Heart left ventricle (tissue), 16 donors: Measurements from ENCODE around the gene VTCN1. TPM values are rescaled to one million over a fixed set of nuclear protein-coding genes. Genes with fewer than 3 reads are reported as not detected.

ENCODE experiments used
- ATAC-seq, 4 donors: fragments of 200-7000 bp; cut with Tn5 transposase; one replicate each; pipeline ENCODE4 v1.9.1; 2020 to 2022; ENCODE audit warnings: moderate library complexity in 4 of 4, mild to moderate bottlenecking in 3 of 4, moderate number of reproducible peaks in 1 of 4
- DNase-seq, 5 donors: peaks; one replicate each; pipeline ENCODE4 v3.0.0-alpha.2; 2020
- H3K27ac ChIP-seq, 12 donors: fragments of 200-600 bp; sonication (generic) in 4 of 12; one replicate each; pipeline versions ENCODE4 v1.5.0 to v1.8.0; 2016 to 2022; ENCODE audit warnings: mild to moderate bottlenecking in 2 of 12
- H3K27me3 ChIP-seq, 9 donors: fragments of 200-600 bp; sonication (generic) in 2 of 9; one replicate each; pipeline versions ENCODE4 v1.5.1 to v1.8.0; 2016 to 2022; ENCODE audit warnings: mild to moderate bottlenecking in 3 of 9
- H3K36me3 ChIP-seq, 9 donors: fragments of 200-600 bp; sonication (generic) in 2 of 9; one replicate each; pipeline versions ENCODE4 v1.5.0 to v1.8.0; 2018 to 2022; ENCODE audit warnings: mild to moderate bottlenecking in 2 of 9
- H3K4me1 ChIP-seq, 12 donors: fragments of 200-600 bp; sonication (generic) in 4 of 12; one replicate each; pipeline versions ENCODE4 v1.5.0 to v1.8.0; 2016 to 2022; ENCODE audit warnings: mild to moderate bottlenecking in 3 of 12
- H3K4me3 ChIP-seq, 12 donors: fragments of 200-600 bp; sonication (generic) in 4 of 12; one replicate each; pipeline versions ENCODE4 v1.5.0 to v1.8.0; 2017 to 2022; ENCODE audit warnings: mild to moderate bottlenecking in 9 of 12, moderate library complexity in 4 of 12
- H3K9me3 ChIP-seq, 12 donors: fragments of 200-600 bp; sonication (generic) in 4 of 12; one replicate each; pipeline versions ENCODE4 v1.5.0 to v1.8.0; 2016 to 2022; ENCODE audit warnings: mild to moderate bottlenecking in 1 of 12
- POLR2A ChIP-seq, 2 donors: fragments of 450-650 bp; IDR thresholded peaks; one replicate each; pipeline ENCODE4 v1.6.1; 2017; ENCODE audit warnings: antibody characterized with exemption in 2 of 2, mild to moderate bottlenecking in 2 of 2, moderate library complexity in 2 of 2
- WGBS, 4 donors: extraction: QIAGEN DNeasy Blood & Tissue Kit in 2 of 4; methylation state at CpG; one replicate each; pipeline versions ENCODE4 v1.1.5 to v1.1.7; 2013 to 2018; 5-methylcytosine and 5-hydroxymethylcytosine counted together
- intact Hi-C, 10 donors: fragments of 100-400 bp; cut with DNase I; formaldehyde crosslinking; loops; one replicate each; pipeline versions ENCODE4 v1.11.1 to v1.14.2; 2022
- polyA plus RNA-seq, 2 donors: library from polyadenylated mRNA; stranded (reverse); fragments of 200-250 nt; gene quantifications; one replicate each; pipeline ENCODE4 v1.2.3, GENCODE V29; 2013
- total RNA-seq, 9 donors: library from RNA; depleted of rRNA in 2 of 9; stranded (reverse); fragments of >200 nt in 2 of 9; fragmentation: NEBNext Ultra II Directional in 3 of 9; extraction: Animal tissue kit (Norgen Biotek cat#: 25700) in 3 of 9; gene quantifications; one replicate each; pipeline versions ENCODE4 v1.1.0 to v1.2.4, GENCODE V29; 2016 to 2023
- TF ChIP-seq, protein P1 (sequence below), 12 donors: fragments of 200-600 bp; sonication (generic) in 4 of 12; IDR thresholded peaks; one replicate each; pipeline versions ENCODE4 v1.5.0 to v1.8.0; 2018 to 2022; ENCODE audit warnings: antibody characterized with exemption in 12 of 12, mild to moderate bottlenecking in 5 of 12
- donor health status: ischemic (EF 13 %, LVEDD 7.1; RV severe dilation, severe dysfunction).
- donor health status: healthy with polysubstance abuse.
- donor health status: DM: no; HTN: yes; CAD: no.
- donor health status: DM: no; HTN: no; CAD: no.
- donor health status: ischemic (EF 25% LVEDD 6.9; RV normal size, moderate dysfunction).
- donor health status: ischemic (EF 25% LVEDD 5.7; RV mildly dilated, moderate dysfunction).
- donor health status: healthy.
- donor health status: DM: yes; HTN: yes; CAD: no.
- donor health status: ischemic (EF 35%, LVEDD 5.7; RV mildly dilated, moderate dysfunction).
- donor health status: nonischemic (EF 11% LVEDD 7.7; RV severe dilation, severe dysfunction).
- donor health status: DM: yes; HTN: yes; CAD: no.
- donor health status: PGD.
- donor health status: ischemic (EF 29% LVEDD 5.4; RV normal size, mild dysfunction).
- donor health status: nonischemic (EF 23%, LVEDD 6.1; RV moderate dilation, normal function).

Gene VTCN1
- total and polyA plus RNA-seq, 11 donors, result 0.09 to 0.16 TPM; not detected in 9

DNA sequence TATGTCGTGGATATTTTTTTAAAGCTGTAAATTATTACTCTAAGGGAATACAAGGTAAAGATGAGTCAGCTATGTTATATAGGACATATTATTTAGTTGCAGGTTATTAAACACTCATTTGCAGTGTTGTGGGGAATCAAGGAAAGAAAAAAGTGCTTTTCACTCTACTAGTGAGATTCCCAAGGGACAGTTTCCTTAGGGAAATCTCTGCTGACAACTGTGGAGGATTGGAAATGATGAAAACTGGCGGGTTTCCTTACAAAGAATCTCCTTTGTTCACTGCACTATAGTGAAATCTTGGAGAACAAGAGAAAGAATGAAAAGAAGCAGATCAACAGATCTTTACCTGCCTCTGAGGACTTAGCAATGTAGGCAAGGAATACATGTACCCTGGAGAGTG is 64.7 kb downstream of the VTCN1 start:
- Histone ChIP-seq H3K36me3 (no peaks in the 10 kb centered on the region), H3K9me3 (no peaks in the 10 kb centered on the region), H3K27me3 (no peaks in the 10 kb centered on the region), H3K4me3 (no peak overlapping the region), H3K27ac (peak overlapping the region in 1 of 12 donors; percentile 45), H3K4me1 (peaks cover 0 to 17% (median 0%) of the 10 kb centered on the region in 12 donors)
- ATAC-seq (no peak), DNase-seq (no peak)
- 83 to 92% (median 86%) methylated on average over 2 of the region's 2 CpGs for WGBS, 4 donors
- TF ChIP-seq, protein P1, sequence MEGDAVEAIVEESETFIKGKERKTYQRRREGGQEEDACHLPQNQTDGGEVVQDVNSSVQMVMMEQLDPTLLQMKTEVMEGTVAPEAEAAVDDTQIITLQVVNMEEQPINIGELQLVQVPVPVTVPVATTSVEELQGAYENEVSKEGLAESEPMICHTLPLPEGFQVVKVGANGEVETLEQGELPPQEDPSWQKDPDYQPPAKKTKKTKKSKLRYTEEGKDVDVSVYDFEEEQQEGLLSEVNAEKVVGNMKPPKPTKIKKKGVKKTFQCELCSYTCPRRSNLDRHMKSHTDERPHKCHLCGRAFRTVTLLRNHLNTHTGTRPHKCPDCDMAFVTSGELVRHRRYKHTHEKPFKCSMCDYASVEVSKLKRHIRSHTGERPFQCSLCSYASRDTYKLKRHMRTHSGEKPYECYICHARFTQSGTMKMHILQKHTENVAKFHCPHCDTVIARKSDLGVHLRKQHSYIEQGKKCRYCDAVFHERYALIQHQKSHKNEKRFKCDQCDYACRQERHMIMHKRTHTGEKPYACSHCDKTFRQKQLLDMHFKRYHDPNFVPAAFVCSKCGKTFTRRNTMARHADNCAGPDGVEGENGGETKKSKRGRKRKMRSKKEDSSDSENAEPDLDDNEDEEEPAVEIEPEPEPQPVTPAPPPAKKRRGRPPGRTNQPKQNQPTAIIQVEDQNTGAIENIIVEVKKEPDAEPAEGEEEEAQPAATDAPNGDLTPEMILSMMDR (IDR thresholded peaks at IDR 0.05), result no peak
- intact Hi-C loops, result no loop called here

DNA sequence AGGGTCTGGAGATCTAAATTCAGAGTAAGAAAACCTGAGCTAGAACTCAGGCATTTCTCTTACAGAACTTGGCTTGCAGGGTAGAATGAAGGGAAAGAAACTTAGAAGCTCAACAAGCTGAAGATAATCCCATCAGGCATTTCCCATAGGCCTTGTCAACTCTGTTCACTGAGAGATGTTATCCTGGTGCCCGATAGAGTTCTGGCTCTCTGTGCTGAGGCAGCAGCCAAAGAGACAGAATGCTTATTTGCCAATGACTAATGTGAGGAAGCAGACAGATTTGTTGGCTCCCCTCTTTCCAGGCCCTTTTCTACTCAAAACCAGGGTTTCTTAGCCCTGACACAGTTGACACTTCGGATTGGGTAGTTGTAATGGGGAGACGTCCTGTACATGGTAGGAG is 66.9 kb downstream of the VTCN1 start:
- peak in 3 of 4 donors; percentile 26 to 61 (median 38) for ATAC-seq
- WGBS, 4 donors, result 65 to 78% (median 74%) methylated on average over 3 of the region's 3 CpGs
- Histone ChIP-seq H3K9me3 (no peaks in the 10 kb centered on the region), H3K27ac (no peak overlapping the region), H3K4me3 (no peak overlapping the region), H3K4me1 (peaks cover 0 to 17% (median 0%) of the 10 kb centered on the region in 12 donors), H3K36me3 (no peaks in the 10 kb centered on the region), H3K27me3 (no peaks in the 10 kb centered on the region)
- intact Hi-C loops, result no loop called here
- no peak for TF ChIP-seq POLR2A (IDR thresholded peaks at IDR 0.05)
- TF ChIP-seq, protein P1 (IDR thresholded peaks at IDR 0.05), result no peak
- no peak for DNase-seq

DNA sequence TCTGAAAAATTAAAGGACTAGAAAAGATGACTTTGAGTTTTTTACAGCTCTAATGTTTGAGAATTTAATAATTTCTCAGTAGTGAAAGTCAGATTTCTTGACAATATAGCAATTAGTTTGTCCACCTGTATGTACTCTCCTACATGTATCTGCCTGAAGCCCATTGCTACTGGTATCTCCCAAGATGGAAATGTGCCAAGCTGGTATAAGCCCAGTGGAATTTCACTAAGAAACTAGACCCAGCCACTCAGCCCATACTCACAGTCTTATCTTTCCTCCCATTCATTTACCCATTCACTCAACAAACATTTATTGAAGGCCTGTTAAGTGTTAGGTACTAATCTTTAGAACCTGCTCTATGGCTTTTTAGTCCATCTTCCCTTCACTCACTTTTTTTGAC is 67.6 kb downstream of the VTCN1 start:
- ATAC-seq (no peak), DNase-seq (no peak)
- Histone ChIP-seq H3K27me3 (no peaks in the 10 kb centered on the region), H3K4me3 (no peak overlapping the region), H3K9me3 (no peaks in the 10 kb centered on the region), H3K27ac (no peak overlapping the region), H3K4me1 (peaks cover 0 to 16% (median 0%) of the 10 kb centered on the region in 12 donors), H3K36me3 (no peaks in the 10 kb centered on the region)
- TF ChIP-seq POLR2A (IDR thresholded peaks at IDR 0.05), result no peak
- TF ChIP-seq, protein P1 (IDR thresholded peaks at IDR 0.05), result no peak
- intact Hi-C loops, result no loop called here

DNA sequence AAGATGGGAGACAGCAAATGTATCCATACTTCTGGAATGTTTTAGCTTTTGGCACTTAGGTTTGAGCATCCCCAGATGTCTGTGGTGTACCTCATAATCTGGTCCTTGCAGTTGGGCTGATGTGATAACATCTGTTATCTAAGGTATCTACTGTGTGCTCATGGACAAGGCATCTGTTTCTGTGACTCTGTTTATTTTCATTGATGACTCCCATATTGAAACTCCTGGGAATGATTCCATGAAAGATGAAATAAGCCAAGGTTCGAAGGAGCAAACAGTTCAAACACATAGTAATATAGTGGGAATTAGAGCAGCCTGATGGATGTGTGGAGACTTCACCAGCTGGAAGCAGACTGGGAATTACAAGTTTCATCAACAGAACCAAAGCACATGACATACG is 68.5 kb downstream of the VTCN1 start:
- no peak for DNase-seq
- no peak overlapping the region for H3K27ac ChIP-seq
- no peaks in the 10 kb centered on the region for H3K27me3 ChIP-seq
- H3K4me1 ChIP-seq, result peaks cover 0 to 10% (median 0%) of the 10 kb centered on the region in 12 donors
- no peaks in the 10 kb centered on the region for H3K9me3 ChIP-seq
- no peaks in the 10 kb centered on the region for H3K36me3 ChIP-seq
- TF ChIP-seq POLR2A (IDR thresholded peaks at IDR 0.05), result no peak
- TF ChIP-seq, protein P1 (IDR thresholded peaks at IDR 0.05), result no peak
- intact Hi-C loops, result no loop called here
- no peak for ATAC-seq
- no peak overlapping the region for H3K4me3 ChIP-seq
- WGBS, 4 donors, result 71 to 87% (median 80%) methylated on average over 2 of the region's 2 CpGs
